ENCODE results near the gene GALM. TPM values are rescaled to one million over a fixed set of nuclear protein-coding genes. Genes with fewer than 3 reads are reported as not detected.

Gene GALM
- total and polyA plus RNA-seq, 10 of the 15 experiments (the other 5 are each of a cell fraction or from before 2014, with no cell fraction given): 1.1 to 4.0 (median 1.7) TPM

GRCh38 chr2:38731684-38732221 lies 65.8 kb downstream of the GALM start (continued):
- TF ChIP-seq STAT1 (conservative IDR thresholded peaks at IDR 0.05) (no peak), BMI1 (IDR thresholded peaks at IDR 0.05; ENCODE audit: borderline replicate concordance) (no peak)

DNA sequence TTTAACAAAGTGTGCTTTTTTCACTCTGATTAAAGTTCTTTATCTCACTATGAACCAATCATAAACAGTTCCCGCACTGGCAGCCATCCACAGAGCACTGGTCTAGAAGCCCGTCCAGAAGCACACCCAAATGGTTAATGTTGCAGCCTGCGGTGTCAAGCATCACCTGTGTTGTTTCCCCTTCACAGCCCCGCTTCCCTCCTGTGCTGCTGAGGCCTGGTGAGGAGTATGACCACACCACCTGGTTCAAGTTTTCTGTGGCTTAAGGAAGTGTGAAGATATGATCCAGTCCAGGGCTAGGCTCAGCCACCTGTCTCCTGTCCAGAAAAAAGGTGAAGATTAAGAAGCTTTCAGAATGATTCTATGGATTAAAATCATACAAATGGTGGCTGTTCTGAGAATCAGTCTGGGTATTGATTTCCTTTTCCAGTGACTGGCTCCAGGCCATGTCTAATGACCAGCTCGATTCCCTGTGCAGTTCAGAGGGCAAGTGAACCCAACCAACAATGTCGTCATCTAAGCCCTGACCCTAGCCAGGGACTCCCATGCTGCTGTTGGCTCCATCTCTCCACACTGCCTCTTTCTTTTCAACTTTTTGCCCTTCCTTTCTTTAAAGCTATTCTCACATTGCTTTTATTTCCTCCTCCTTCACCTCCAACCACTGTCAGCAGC lies 67.5 kb downstream of the GALM start:
- no peaks in the 10 kb centered on the region for H4K20me1 ChIP-seq (ENCODE audit: control insufficient read depth, insufficient read depth)
- no peak overlapping the region for H2AFZ ChIP-seq (ENCODE audit: control insufficient read depth, low read depth, low read length)
- H3K4me2 ChIP-seq (ENCODE audit: control insufficient read depth, insufficient read depth): no peak overlapping the region
- no peak overlapping the region for H3K4me3 ChIP-seq
- ChIA-PET SMC1A (ENCODE audit: uncharacterized antibody, unreplicated experiment) (interaction anchor here (1.2 to 3.6 kb wide), 6 partner anchors 8 to 197 kb away, joined by 4 to 16 read pairs (median 8); no protein-coding TSS in a partner anchor), POLR2A (no interaction called here), CTCF (interaction anchor here (0.7 to 18.7 kb wide), 5 partner anchors 9 to 197 kb away, joined by 3 to 370 read pairs (median 6); no protein-coding TSS in a partner anchor), RAD21 (ENCODE audit: unreplicated experiment) (interaction anchor here (1.0 to 2.1 kb wide), 2 partner anchors 8 to 152 kb away, joined by 3 to 7 read pairs; no protein-coding TSS in a partner anchor)
- intact Hi-C loops (cut with micrococcal nuclease; ENCODE audit: unreplicated experiment) (no loop called here), in situ Hi-C loops (cut with MboI) (loop anchor here (5.0 kb wide), 1 partner anchor 151 kb away; no protein-coding TSS in a partner anchor)
- H3K9me3 ChIP-seq (replicated peaks; ENCODE audit: control insufficient read depth, insufficient read depth, low read length): no peaks in the 10 kb centered on the region
- no peak for TF ChIP-seq ATF7 (IDR thresholded peaks at IDR 0.05; ENCODE audit: low read depth)
- TF ChIP-seq ZSCAN29 (IDR thresholded peaks at IDR 0.05): no peak
- no peak for TF ChIP-seq MEF2B (IDR thresholded peaks at IDR 0.05; ENCODE audit: partially characterized antibody, poor library complexity, severe bottlenecking)
- no peak for TF ChIP-seq MYC (IDR thresholded peaks at IDR 0.05; ENCODE audit: insufficient read depth, insufficient read length, insufficient replicate concordance, low read length, severe bottlenecking)
- no peak for TF ChIP-seq IRF4 (IDR thresholded peaks at IDR 0.05; ENCODE audit: low read depth, low read length)
- TF ChIP-seq FOXK2 (IDR thresholded peaks at IDR 0.05): no peak
- TF ChIP-seq, protein P1, sequence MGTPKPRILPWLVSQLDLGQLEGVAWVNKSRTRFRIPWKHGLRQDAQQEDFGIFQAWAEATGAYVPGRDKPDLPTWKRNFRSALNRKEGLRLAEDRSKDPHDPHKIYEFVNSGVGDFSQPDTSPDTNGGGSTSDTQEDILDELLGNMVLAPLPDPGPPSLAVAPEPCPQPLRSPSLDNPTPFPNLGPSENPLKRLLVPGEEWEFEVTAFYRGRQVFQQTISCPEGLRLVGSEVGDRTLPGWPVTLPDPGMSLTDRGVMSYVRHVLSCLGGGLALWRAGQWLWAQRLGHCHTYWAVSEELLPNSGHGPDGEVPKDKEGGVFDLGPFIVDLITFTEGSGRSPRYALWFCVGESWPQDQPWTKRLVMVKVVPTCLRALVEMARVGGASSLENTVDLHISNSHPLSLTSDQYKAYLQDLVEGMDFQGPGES (IDR thresholded peaks at IDR 0.05): no peak
- TF ChIP-seq NR2F1 (conservative IDR thresholded peaks at IDR 0.05): no peak
- no peak for TF ChIP-seq NFXL1 (IDR thresholded peaks at IDR 0.05; ENCODE audit: borderline replicate concordance)
- TF ChIP-seq BRCA1 (IDR thresholded peaks at IDR 0.05; ENCODE audit: low read depth, low read length): no peak
- TF ChIP-seq TCF12 (IDR thresholded peaks at IDR 0.05; ENCODE audit: low read depth, low read length): no peak
- no peak for TF ChIP-seq HCFC1 (IDR thresholded peaks at IDR 0.05; ENCODE audit: low read length)
- no peak for TF ChIP-seq SREBF1 (IDR thresholded peaks at IDR 0.05; ENCODE audit: low read length)
- no peak for TF ChIP-seq NFYB (IDR thresholded peaks at IDR 0.05; ENCODE audit: insufficient read depth, low read depth, low read length)
- no peak for TF ChIP-seq CREB1 (IDR thresholded peaks at IDR 0.05; ENCODE audit: low read depth)
- no peak for TF ChIP-seq RAD51 (IDR thresholded peaks at IDR 0.05)
- TF ChIP-seq JUND (IDR thresholded peaks at IDR 0.05; ENCODE audit: low read depth, low read length): no peak
- TF ChIP-seq, protein P2, sequence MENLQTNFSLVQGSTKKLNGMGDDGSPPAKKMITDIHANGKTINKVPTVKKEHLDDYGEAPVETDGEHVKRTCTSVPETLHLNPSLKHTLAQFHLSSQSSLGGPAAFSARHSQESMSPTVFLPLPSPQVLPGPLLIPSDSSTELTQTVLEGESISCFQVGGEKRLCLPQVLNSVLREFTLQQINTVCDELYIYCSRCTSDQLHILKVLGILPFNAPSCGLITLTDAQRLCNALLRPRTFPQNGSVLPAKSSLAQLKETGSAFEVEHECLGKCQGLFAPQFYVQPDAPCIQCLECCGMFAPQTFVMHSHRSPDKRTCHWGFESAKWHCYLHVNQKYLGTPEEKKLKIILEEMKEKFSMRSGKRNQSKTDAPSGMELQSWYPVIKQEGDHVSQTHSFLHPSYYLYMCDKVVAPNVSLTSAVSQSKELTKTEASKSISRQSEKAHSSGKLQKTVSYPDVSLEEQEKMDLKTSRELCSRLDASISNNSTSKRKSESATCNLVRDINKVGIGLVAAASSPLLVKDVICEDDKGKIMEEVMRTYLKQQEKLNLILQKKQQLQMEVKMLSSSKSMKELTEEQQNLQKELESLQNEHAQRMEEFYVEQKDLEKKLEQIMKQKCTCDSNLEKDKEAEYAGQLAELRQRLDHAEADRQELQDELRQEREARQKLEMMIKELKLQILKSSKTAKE (IDR thresholded peaks at IDR 0.05; ENCODE audit: low read depth, poor library complexity, severe bottlenecking): no peak
- no peak for FAIRE-seq
- no peak overlapping the region for H3K27ac ChIP-seq (ENCODE audit: control insufficient read depth, insufficient read depth)
- no TSS peak for BruUV-seq (replicated peaks)
- WGBS (ENCODE audit: insufficient coverage, insufficient replicate concordance, low lambda C conversion rate, missing lambda C conversion rate): 87% methylated on average over 6 of the region's 6 CpGs
- no peak; the same call in 2 of the 3 replicates for ATAC-seq
- H3K79me2 ChIP-seq (ENCODE audit: control insufficient read depth, insufficient read depth, low read length): no peaks in the 10 kb centered on the region
- no peaks in the 10 kb centered on the region for H3K4me1 ChIP-seq (ENCODE audit: control insufficient read depth, insufficient read depth, low read length)
- H3K36me3 ChIP-seq (ENCODE audit: control insufficient read depth in 2 of 2, insufficient read depth in 2 of 2, low read length in 1 of 2): peaks cover 4 to 8% of the 10 kb centered on the region in 2 experiments; a peak in 3 of 4 replicates
- H3K27me3 ChIP-seq (replicated peaks in 1 of 2; ENCODE audit: control insufficient read depth in 2 of 2, insufficient read depth in 2 of 2, low read length in 1 of 2): no peaks in the 10 kb centered on the region
- H3K9ac ChIP-seq (ENCODE audit: control insufficient read depth, insufficient read depth, low read length): no peak overlapping the region
- DNase-seq (ENCODE audit: low read depth, low spot score): no peak
